ENCODE measurements around the gene GALK1. TPM values are rescaled to one million over a fixed set of nuclear protein-coding genes. Genes with fewer than 3 reads are reported as not detected.
"Not testable (repeated sequence)": the region's sequence is repeated elsewhere in the genome, so short reads cannot be mapped to it uniquely, and the experiment has no call there.

GALK1 gene
- total RNA-seq, result 10 to 100 TPM; 15.2 to 34.9 (median 22.9) TPM

DNA sequence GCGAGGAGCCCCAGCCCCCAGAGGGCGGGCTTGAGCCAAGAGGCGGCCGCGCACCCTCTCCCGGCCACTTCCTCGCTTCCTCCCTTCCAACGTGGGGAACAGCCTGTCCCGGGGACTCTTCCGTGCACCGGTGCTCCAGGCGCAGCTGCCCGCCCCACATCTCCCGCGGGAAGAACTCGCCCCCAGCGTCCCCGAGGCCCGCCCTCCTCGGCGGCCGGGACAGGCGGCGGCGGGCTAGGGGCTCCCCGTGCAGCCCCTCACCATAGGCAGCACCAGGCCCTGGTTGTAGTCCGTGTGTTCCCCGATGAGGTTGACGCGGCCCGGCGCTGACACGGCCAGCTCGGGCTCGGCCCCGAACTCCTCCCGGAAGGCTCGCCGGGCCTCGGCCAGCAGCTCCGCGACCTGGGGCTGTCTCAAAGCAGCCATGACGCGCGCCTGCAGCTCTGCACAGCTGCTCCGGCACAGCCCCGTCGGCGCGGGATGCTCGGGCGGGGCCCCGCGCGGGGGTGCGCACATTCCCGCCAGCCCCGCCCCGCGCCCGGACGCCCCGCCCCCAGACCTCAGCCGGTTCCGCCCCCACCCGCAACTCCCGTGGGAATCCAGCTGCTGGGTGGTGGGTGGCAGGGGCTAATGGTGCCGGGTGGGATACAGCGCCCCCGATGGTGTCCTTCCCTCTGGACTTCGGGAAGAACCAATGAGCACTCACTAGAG is at the start of gene GALK1:
Gene GALK1, minus strand, starts transcription at position 482 of the 711 bp plus-strand sequence. Its CDS starts 56 bp downstream, at position 426.
- peak; percentile 84 to 89 for DNase-seq (ENCODE audit: low spot score in 2 of 2)
- no peak for TF ChIP-seq POLR2A (IDR thresholded peaks at IDR 0.05)
- peak in 1 of 3 donors; percentile 10 for TF ChIP-seq POLR2AphosphoS5 (IDR thresholded peaks at IDR 0.05)
- no peak for TF ChIP-seq EP300 (IDR thresholded peaks at IDR 0.05)
- TF ChIP-seq, protein P1, sequence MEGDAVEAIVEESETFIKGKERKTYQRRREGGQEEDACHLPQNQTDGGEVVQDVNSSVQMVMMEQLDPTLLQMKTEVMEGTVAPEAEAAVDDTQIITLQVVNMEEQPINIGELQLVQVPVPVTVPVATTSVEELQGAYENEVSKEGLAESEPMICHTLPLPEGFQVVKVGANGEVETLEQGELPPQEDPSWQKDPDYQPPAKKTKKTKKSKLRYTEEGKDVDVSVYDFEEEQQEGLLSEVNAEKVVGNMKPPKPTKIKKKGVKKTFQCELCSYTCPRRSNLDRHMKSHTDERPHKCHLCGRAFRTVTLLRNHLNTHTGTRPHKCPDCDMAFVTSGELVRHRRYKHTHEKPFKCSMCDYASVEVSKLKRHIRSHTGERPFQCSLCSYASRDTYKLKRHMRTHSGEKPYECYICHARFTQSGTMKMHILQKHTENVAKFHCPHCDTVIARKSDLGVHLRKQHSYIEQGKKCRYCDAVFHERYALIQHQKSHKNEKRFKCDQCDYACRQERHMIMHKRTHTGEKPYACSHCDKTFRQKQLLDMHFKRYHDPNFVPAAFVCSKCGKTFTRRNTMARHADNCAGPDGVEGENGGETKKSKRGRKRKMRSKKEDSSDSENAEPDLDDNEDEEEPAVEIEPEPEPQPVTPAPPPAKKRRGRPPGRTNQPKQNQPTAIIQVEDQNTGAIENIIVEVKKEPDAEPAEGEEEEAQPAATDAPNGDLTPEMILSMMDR (IDR thresholded peaks at IDR 0.05), result peak in 1 of 2 donors; percentile 53
- H3K27me3 ChIP-seq, result no peaks in the 10 kb centered on the region
- H3K36me3 ChIP-seq, result no peaks in the 10 kb centered on the region
- H3K9me3 ChIP-seq, result no peaks in the 10 kb centered on the region
- 0% methylated on average over 32 of the region's 71 CpGs for WGBS
- H3K27ac ChIP-seq, result peak within 1 kb of the TSS; percentile 86
- H3K4me1 ChIP-seq, result peaks cover 28% of the 10 kb centered on the region
- H3K4me3 ChIP-seq, result peak within 1 kb of the TSS; percentile 78

DNA sequence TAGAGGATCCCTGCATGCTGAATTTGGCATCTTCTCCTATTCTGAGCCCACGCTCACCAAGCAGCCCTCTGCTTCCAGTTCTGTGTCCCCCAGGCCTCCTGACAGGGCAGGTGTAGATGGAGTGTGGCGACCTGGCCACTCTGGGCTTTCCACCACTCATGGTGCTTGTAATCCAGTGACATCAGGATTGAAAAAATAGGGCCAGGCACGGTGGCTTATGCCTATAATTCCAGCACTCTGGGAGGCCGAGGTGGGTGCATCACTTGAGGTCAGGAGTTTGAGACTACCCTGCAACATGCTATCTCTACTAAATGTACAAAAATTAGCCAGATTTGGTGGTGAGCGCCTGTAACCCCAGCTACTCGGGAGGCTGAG is 49.0 kb upstream of the GALK1 start:
- TF ChIP-seq POLR2A (IDR thresholded peaks at IDR 0.05), result no peak
- TF ChIP-seq POLR2AphosphoS5 (IDR thresholded peaks at IDR 0.05), result no peak
- no peak for TF ChIP-seq EP300 (IDR thresholded peaks at IDR 0.05)
- TF ChIP-seq, protein P1 (IDR thresholded peaks at IDR 0.05), result no peak
- H3K9me3 ChIP-seq, result no peaks in the 10 kb centered on the region
- 98% methylated on average over 6 of the region's 6 CpGs for WGBS
- no peak for DNase-seq (ENCODE audit: low spot score in 2 of 2)
- H3K4me1 ChIP-seq, result peaks cover 46% of the 10 kb centered on the region
- peaks cover 63% of the 10 kb centered on the region for H3K36me3 ChIP-seq
- H3K27ac ChIP-seq, result no peak overlapping the region
- H3K27me3 ChIP-seq, result no peaks in the 10 kb centered on the region
- no peak overlapping the region for H3K4me3 ChIP-seq

DNA sequence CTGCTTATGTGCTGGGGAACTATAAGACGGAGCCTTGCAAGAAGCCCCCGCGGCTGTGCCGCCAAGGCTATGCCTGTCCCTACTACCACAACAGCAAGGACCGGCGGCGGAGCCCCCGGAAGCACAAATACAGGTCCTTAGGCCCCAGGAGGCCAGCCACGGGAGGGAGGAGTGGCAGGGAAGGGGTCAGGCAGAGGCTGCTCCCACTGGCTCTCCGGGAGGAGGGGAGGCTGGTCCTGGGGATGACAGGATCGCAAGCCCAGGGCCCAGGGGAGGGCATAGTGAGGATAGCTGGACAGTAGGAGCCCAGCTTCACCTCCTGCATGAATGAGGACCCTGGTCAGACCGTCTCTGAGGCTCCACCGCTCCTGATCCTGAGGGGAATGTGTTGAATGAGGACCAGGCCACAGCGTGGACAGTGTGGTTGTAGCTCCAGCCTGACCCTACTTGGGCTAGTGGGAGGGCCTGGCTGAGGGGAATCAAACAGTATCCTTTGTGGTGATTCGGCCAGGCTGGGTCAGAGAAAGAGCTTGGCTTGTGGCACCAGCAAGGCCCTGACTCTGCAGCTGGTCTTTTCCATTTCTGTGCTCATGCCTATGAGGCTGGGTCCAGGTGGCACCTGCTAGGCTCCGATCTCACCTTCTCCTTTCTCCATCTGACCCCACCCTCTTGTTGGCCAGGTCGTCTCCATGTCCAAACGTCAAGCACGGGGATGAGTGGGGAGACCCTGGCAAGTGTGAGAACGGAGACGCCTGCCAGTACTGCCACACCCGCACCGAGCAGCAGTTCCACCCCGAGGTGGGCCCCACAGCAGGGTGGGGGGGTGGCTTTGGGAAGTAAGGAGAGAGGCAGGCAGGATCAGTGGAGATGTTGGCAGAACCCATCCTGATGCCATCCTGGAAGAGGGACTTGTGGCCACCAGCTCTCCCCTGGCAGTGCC is 48.4 kb upstream of the GALK1 start:
- Histone ChIP-seq H3K4me1 (peaks cover 52% of the 10 kb centered on the region), H3K27ac (no peak overlapping the region), H3K9me3 (no peaks in the 10 kb centered on the region), H3K36me3 (peaks cover 56% of the 10 kb centered on the region), H3K4me3 (no peak overlapping the region), H3K27me3 (no peaks in the 10 kb centered on the region)
- 84% methylated on average over 20 of the region's 24 CpGs for WGBS
- peak in 1 of 2 donors; percentile 61 for DNase-seq (ENCODE audit: low spot score in 2 of 2)
- TF ChIP-seq POLR2AphosphoS5 (IDR thresholded peaks at IDR 0.05), result no peak

DNA sequence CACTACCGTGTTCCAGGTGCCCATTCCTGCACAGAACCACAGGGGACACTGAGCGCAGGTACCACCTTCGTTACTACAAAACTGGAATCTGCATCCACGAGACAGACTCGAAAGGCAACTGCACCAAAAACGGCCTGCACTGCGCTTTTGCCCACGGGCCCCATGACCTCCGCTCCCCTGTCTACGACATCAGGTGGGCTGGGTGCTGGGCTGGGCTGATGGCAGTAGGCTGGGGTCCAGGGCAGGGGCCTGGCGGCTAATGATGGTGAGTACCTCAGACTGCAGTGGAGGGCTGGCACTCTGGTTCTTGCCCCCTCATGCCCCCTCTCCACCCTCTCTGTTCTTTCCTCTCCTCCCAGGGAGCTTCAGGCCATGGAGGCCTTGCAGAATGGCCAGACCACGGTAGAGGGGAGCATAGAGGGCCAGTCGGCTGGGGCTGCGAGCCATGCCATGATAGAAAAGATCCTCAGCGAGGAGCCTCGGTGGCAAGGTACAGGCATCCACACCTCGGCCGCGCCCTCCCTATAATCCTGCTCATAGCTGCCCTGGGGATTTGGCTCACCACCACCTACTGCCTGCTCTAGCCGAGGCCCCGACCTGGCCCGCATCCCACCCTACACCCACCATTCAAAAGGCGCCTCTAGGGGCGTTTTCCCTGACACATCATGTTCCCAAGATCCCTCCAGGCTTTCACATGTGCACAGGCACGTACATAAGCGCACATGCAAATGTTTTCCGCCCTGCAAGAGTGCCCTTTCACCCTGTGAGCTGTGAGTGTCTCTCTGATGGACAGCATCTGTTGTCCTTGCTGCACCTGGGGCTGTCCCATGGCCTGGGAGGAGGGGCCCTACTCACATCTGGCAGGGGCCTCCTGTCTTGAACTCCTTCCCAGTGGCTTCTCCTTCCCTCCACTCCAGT is 47.4 kb upstream of the GALK1 start:
- Histone ChIP-seq H3K36me3 (peaks cover 46% of the 10 kb centered on the region), H3K27ac (no peak overlapping the region), H3K4me3 (no peak overlapping the region), H3K9me3 (no peaks in the 10 kb centered on the region), H3K27me3 (no peaks in the 10 kb centered on the region), H3K4me1 (peaks cover 62% of the 10 kb centered on the region)
- TF ChIP-seq POLR2A (IDR thresholded peaks at IDR 0.05) (no peak), EP300 (IDR thresholded peaks at IDR 0.05) (no peak), POLR2AphosphoS5 (IDR thresholded peaks at IDR 0.05) (no peak)
- TF ChIP-seq, protein P1 (IDR thresholded peaks at IDR 0.05), result no peak
- WGBS, result 81% methylated on average over 20 of the region's 27 CpGs
- peak; percentile 65 to 72 for DNase-seq (ENCODE audit: low spot score in 2 of 2)

DNA sequence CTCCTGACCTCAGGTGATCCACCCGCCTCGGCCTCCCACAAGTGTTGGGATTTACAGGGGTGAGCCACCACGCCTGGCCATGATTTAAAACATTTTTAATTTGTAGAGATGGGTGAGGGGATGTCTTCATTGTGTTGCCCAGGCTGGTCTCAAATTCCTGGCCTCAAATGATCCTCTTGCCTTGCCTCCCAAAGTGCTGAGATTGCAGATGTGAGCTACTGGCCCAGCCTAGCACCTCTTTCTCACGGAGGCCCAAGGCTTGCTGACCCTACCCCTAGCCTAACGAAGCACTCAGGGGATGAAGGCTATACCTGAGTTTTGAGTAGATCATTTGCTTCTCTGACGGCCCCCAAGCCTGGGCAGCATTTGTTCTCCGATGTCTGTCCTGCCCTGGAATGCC is 46.2 kb upstream of the GALK1 start:
- Histone ChIP-seq H3K27ac (no peak overlapping the region), H3K36me3 (peaks cover 36% of the 10 kb centered on the region), H3K9me3 (no peaks in the 10 kb centered on the region), H3K27me3 (no peaks in the 10 kb centered on the region), H3K4me1 (peaks cover 68% of the 10 kb centered on the region), H3K4me3 (no peak overlapping the region)
- DNase-seq (ENCODE audit: low spot score in 2 of 2), result peak in 1 of 2 donors; percentile 43
- 85% methylated on average over 7 of the region's 7 CpGs for WGBS
- no peak for TF ChIP-seq POLR2AphosphoS5 (IDR thresholded peaks at IDR 0.05)
- no peak for TF ChIP-seq EP300 (IDR thresholded peaks at IDR 0.05)
- no peak for TF ChIP-seq POLR2A (IDR thresholded peaks at IDR 0.05)
- TF ChIP-seq, protein P1 (IDR thresholded peaks at IDR 0.05), result no peak

DNA sequence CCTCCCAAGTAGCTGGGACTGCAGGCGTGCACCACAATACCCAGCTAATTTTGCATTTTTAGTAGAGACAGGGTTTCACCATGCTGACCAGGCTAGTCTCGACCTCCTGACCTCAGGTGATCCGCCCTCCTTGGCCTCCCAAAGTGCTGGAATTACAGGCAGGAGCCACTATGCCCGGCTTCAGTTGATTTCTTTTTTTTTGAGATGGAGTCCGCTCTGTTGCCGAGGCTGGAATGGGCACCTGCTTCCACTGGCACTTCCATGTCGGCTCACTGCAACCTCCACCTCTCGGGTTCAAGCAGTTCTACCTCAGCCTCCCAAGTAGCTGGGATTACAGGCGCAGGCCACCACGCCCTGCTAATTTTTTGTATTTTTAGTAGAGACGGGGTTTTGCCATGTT is 45.8 kb upstream of the GALK1 start:
- H3K9me3 ChIP-seq, H3K27ac ChIP-seq, H3K27me3 ChIP-seq, H3K4me3 ChIP-seq: not testable (repeated sequence)
- H3K36me3 ChIP-seq, result peaks cover 36% of the 10 kb centered on the region
- peak in 1 of 2 donors; percentile 52 for DNase-seq (ENCODE audit: low spot score in 2 of 2)
- WGBS, result 93% methylated on average over 11 of the region's 11 CpGs
- peaks cover 68% of the 10 kb centered on the region for H3K4me1 ChIP-seq
